Hematopoietic multipotent progenitor cell (in vitro differentiated cells): ENCODE results near the gene SLC6A1. TPM values are rescaled to one million over a fixed set of nuclear protein-coding genes. Genes with fewer than 3 reads are reported as not detected.
A peak's percentile ranks its signal among the peaks of the same experiment; 100 is the strongest.
"Not testable (repeated sequence)": the region's sequence is repeated elsewhere in the genome, so short reads cannot be mapped to it uniquely, and the experiment has no call there.

ENCODE experiments used
- DNase-seq, 3 donors: peaks; one replicate each; pipeline ENCODE4 v3.0.0-alpha.2; 2011 to 2015; ENCODE audit warnings: low read depth in 2 of 3, low spot score in 2 of 3
- total RNA-seq: library from RNA; depleted of rRNA; stranded (reverse); fragments of >200 nt; gene quantifications from one replicate; pipeline ENCODE4 v1.2.3, GENCODE V29; 2012

Gene SLC6A1
- total RNA-seq, 1 donor: under 0.01 TPM

- no peak for DNase-seq
Measured at GRCh38 chr3:11056531-11057050, 64.0 kb downstream of the SLC6A1 start.

GRCh38 chr3:11057655-11058054 lies 65.1 kb downstream of the SLC6A1 start:
- no peak for DNase-seq

GRCh38 chr3:11059090-11059798 lies 66.7 kb downstream of the SLC6A1 start:
- DNase-seq: peak in 2 of 3 donors; percentile 55 to 68

GRCh38 chr3:11059799-11060115 lies 67.2 kb downstream of the SLC6A1 start:
- DNase-seq: no peak

GRCh38 chr3:11060500-11061251 lies 68.1 kb downstream of the SLC6A1 start:
- DNase-seq: peak in 2 of 3 donors; percentile 55 to 63

GRCh38 chr3:11061268-11061871 lies 68.8 kb downstream of the SLC6A1 start:
- DNase-seq: not testable (repeated sequence)

GRCh38 chr3:11062704-11063103 lies 70.2 kb downstream of the SLC6A1 start:
- DNase-seq: no peak

GRCh38 chr3:11071096-11071755 lies 78.7 kb downstream of the SLC6A1 start:
- no peak for DNase-seq

GRCh38 chr3:11072631-11073030 lies 80.1 kb downstream of the SLC6A1 start:
- DNase-seq: no peak

GRCh38 chr3:11074011-11074410 lies 81.5 kb downstream of the SLC6A1 start:
- DNase-seq: peak in 1 of 3 donors; percentile 51

- DNase-seq: no peak
Measured at GRCh38 chr3:11074451-11074850, 81.9 kb downstream of the SLC6A1 start.

- not testable (repeated sequence) for DNase-seq
Measured at GRCh38 chr3:11075122-11075521, 82.6 kb downstream of the SLC6A1 start.

GRCh38 chr3:11076711-11077110 lies 84.2 kb downstream of the SLC6A1 start:
- no peak for DNase-seq

GRCh38 chr3:11077466-11077865 lies 84.9 kb downstream of the SLC6A1 start:
- peak in 1 of 3 donors; percentile 25 for DNase-seq

GRCh38 chr3:11078826-11079515 lies 86.4 kb downstream of the SLC6A1 start:
- DNase-seq: peak in 1 of 3 donors; percentile 52

- no peak for DNase-seq
Measured at GRCh38 chr3:11080492-11080891, 87.9 kb downstream of the SLC6A1 start.

GRCh38 chr3:11084098-11084497 lies 91.5 kb downstream of the SLC6A1 start:
- DNase-seq: no peak

- DNase-seq: no peak
Measured at GRCh38 chr3:11084677-11085076, 92.1 kb downstream of the SLC6A1 start.

- DNase-seq: no peak
Measured at GRCh38 chr3:11085093-11085840, 92.7 kb downstream of the SLC6A1 start.

- DNase-seq: no peak
Measured at GRCh38 chr3:11086856-11087255, 94.3 kb downstream of the SLC6A1 start.
